NCI-H146 treated with DMSO at 0.1 percent for 48 hours (cell line): ENCODE measurements around the gene AOPEP.

Experiments used
- DNase-seq: peaks from one replicate; lab custom pipeline; 2025; ENCODE audit not compliant: unreplicated experiment; lab: John Stamatoyannopoulos, UW

Gene AOPEP

DNA sequence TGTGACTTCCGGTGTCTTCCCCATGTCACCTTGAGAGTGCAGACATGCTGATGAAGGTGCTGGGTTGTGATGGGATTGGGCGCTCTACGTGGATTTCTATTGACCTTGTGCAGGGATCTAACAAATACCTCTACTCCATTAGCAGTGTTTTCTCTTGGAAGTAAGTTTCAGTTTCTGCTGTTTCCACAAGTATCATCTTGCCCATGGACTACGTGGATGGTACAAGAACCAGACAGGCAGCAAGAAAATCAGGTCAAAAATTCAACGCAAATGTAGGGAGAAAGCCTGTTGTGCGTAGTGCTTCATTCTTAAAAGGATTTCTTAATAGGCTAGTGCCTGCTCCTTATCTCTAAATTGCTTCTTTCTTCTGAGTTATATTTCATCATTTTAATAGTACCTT, 60.8 kb downstream of the AOPEP start:
- DNase-seq = no peak

DNA sequence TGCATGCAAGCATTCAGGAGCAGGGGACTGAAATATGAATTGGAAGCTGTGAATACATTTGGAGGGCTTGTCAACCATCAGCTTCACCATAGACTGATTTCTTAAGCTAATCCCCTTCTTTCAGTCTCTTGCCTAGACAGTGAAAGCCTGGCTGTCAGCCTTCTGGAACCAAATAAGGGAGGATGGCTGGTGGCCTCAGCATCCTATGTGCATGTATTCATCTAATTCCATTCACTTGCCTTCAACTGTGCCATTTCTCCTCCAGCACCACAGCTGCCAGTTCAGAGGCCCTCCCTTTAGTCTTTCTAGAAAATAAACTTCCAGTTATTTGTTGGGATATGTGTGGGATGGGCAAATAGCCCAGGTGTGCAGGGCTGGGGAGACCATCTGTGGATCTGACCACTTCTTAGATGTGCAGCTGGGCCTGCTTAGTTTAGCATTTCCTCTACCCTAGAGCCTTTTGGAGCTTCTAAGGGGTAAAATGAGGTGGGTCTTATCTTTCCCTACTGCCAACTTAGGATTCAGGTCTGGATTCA, 62.1 kb downstream of the AOPEP start:
- no peak for DNase-seq

DNA sequence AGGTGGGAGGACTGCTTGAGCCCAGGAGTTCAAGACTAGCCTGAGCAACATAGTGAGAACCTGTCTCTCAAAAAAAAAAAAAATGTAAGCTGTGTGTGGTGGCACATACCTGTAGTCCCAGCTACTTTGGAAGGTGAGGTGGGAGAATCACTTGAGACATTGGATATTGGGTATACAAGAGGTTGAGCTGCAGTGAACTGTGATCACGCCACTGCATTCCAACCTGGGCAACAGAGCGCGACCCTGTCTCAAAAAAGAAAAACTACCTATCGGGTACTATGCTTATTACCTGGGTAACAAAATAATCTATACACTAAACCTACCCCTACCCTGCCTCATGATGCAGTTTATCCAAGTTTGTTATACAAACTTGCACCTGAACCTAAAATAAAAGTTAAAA, 64.9 kb downstream of the AOPEP start:
- DNase-seq = no peak

DNA sequence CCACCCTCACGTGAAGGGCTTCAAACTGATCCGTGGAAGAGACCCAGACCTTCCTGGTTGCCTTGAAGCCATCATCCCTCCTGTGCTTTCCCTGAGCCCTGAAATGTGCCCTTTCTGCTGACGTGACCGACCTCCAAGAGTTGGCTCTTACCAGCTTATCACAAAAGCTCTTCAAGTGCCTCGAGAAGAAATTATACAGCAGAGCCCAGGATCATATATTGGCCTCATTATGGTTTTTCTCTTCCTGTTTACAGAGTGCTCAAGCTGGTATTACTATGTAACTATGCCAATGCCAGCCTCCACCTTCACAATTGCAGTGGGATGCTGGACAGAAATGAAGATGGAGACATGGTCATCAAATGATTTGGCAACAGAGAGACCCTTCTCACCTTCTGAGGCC, 66.0 kb downstream of the AOPEP start:
- no peak for DNase-seq

DNA sequence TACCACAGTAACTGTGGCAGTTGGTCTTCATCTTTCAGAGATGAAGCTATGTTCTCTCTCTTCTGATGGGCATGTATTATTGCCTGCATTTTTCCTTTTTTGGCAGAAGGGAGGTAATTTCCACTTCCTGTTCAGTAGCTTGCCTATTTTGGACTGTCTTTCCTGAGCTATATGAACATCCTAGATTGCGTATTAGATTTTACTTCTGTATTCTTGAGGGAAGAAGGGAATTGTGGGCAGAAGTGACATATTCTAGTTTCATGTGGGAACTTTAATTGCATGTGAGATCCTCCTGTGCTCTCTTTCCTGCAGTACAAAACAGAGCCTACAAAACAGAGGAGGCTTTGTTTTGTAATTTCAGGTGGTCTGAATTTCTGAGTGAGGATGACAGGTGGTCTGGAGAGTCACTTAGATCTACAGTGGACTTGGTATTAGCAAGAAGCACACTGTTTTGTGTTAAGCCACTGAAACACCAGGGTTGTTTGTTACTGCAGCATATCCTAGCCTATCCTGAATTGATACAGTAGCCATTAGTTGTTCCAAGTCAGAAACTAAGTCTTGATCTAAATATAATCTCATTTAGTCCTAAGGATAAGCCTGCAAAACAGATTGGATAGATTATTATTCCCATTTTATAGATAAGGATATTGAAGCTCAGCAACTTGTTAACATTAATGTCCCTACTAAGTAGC, 68.1 kb downstream of the AOPEP start:
- DNase-seq = no peak

DNA sequence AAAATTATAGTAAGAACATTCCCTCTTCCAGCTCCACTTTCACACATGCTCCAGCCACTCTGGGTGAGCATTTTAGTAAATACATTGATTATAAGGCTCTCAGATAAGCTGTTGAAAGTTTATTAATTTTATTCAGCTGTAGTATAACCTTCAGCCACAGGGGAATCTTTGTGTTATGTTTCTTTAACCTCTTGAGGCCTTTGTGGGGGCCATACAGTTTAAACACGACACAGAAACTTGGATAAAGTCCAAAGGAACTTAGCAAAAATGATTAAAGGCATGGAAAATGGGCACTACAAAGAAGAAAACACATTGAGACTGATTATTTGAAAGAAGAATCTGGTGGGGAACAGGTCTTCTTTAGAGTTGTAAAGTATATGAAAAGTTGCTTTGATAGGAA, 70.2 kb downstream of the AOPEP start:
- DNase-seq = no peak

DNA sequence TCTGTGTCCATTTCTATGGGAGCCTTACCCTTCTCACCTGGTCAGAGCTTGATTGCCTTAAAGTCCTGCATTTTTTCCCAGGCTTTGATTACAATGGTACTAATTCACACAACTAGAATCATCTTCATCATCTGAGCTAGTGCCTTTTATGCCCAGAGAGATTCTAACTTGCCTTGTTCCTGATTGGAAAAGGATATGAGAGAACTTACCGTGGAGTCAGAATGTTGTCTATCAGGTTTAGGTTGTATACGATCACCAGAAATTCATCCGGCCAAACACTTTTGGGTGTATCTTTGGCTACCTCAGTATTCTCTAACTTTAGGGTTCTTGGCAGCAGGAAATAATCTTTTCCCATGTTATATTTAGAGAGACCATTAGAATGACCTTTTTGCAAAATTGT, 71.7 kb downstream of the AOPEP start:
- DNase-seq = no peak

DNA sequence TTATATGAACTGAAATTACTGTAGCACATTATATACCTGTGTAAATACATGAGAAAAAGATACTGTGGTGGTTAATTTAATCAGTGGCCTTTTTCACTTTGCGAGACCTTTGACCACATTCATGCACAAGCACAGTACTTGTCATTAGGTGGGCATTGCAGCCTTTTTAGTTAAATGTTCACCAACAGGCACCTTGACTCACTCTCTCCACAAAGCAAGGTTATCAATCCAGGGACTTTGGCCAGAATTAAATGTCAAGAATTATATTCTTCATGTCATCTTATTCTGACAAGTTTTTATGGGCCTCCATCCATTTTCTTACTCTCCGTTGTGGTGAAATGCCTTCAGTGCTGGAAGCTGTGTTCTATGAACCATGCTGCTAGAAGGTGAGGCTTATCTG, 72.2 kb downstream of the AOPEP start:
- DNase-seq = no peak

DNA sequence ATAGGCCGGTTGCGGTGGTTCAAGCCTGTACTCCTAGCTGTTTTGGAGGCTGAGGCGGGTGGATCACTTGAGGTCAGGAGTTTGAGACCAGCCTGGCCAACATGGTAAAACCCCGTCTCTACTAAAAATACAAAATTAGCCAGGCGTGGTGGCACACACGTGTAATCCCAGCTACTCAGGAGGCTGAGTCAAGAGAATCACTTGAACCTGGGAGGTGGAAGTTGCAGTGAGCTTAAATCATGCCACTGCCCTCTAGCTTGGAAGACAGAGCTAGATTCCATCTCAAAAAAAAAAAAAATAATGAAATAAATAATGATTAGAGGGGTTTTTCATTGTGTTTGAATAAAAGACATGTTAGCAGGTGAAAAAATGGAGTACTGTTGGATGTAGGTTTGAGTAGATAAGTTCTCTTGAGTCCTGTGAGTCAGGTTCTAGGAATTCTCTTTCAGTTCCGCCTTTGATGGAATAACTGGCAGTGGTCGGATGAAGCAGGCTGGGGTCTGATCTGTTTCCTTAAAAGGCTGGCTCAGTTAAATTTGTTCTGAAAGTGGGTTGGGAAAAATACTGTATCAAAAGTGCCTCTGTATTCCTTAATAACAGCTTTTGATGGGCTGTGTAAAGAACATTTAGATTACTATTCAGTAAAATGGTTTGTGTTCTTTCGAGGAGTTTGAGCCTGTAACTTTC, 73.2 kb downstream of the AOPEP start:
- DNase-seq = no peak

DNA sequence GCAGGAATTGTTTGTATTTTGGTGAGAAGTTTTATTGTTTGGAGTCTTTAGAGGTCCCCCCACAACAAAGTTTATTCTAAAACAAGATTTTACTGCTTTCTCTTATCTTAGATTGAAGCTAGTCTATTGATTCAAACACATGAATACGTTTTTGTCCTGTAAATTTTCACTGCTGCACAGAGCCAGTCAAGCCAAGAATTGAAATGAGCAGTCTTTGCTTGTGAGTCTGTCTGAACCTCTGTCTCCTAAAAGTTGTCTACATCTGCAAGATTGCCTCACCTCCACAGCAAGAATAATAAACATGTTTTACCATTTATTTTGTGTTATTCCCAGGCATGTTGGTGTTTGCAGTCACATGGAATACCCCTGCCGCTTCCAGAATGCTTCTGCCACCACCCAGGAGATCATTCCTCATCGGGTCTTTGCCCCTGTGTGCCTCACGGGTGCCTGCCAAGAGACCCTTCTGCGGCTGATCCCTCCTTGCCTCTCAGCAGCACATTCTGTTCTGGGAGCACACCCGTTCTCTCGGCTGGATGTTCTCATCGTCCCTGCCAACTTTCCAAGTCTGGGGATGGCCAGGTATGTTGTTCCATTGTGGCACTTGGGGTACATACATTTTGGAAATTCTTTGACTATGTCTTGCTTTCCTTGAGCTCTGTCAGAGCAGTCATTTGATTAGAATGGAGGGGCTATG, 74.1 kb downstream of the AOPEP start:
- no peak for DNase-seq

DNA sequence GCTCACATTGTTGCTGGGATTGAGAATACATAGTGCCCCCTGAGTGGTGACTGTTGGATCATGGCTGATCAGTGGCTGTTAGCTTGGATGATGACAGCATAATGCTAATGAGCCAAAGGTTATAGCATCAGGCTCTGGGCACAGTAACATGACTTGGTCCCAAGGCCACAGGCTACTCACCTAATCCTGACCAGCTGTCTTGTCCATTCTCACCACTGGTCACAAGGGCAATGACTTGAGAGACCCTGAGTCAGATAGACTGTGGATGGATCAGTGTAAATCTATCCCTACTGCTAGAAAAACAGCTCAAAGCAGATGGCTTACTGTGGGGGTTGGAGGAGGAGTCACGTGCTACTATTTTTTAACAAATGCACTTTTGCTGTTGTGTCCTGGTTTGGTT, 74.7 kb downstream of the AOPEP start:
- no peak for DNase-seq

DNA sequence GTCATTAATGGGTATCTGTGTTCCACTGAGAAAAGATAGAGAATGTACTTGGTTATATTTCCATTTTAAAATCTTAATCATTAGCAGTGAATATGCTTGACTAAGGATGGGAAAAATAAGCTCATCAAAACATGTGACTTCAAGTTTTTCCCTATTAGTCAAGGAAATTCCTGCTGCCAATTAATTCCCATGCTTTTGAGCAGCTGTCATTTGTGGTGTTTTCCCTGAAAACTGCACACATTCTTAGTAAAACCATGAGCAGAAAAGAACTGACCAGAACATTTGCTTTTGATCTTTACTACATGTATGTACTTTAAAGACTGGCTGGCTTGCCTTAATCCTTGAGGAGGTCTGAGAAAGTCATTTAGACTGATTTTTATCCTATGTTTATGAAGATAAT, 75.2 kb downstream of the AOPEP start:
- no peak for DNase-seq

DNA sequence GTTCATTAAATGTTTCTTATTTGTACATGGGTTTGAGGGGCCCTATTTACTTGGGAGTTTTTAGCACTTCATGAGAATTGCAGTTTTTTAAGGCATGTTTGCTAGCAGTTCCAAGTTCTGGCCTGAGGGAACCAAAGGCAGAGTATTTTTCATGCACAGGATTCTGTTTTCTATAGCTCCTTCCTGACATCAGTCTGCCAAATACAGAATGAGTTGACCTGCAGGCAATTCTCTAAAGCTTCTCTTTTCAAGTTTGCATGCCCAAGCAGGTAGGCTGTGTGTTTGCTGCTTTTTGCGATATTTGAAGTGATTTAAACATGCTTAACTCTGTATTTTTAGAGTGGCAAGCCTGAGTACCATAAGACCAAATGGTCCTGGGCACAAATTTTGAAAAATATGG, 75.8 kb downstream of the AOPEP start:
- no peak for DNase-seq

DNA sequence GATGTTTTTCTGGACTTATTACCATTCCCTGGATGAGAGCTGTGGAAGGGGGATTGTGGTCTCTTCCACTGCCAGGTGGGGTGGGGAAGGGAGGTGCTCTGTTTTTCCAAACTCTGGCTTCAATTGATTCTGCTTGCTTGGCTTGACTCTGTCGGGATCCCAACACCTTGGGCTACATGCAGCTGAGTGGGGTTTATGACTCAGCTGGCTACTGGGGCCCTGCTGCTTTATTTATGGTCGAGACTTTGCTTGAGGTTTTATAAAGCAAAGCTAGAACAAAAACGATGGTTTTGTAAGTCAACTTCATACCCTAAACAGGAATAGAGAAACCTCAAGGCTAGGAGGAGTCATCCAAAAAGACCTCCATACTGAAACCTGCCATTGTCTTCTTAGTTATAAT, 76.3 kb downstream of the AOPEP start:
- no peak for DNase-seq

DNA sequence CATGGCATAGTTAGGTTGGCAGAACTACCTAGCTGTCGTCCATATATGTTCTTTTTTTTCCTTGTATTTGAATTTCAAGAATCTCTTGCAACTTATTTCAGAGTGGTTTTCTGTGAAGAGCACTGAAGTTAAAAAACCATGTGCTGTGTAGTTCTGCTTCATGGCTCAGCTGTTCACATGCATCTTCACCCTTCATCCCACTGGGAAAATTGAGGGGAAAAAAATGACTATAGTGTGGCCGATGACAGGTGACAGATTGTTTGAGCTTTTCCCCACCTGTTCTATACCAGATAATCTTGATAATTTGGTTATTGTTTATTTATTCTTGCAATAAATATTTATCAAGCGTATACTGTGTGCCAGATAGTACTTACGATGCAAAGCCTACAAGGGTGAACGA, 77.8 kb downstream of the AOPEP start:
- no peak for DNase-seq

DNA sequence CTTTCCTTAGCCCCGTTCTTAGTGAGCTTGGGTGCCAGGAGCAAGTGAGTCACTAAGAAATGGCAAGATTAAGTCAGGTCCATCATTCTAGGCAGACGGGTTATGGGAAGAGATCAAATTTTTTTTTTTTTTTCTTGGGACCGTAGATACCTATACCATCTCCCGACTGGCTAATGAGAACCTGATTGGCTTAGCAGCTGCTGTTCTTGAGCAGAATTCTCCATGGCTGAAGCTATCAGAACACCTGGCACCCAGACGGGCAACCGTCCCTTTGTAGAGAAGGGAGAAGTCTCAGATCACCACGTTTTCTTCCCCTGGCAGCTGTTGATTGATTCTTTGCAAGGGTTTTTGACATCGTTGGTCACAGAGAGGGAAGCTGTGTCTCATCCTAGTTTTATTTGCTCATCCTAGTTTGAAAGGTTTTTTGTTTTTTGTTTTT, 78.6 kb downstream of the AOPEP start:
- no peak for DNase-seq

DNA sequence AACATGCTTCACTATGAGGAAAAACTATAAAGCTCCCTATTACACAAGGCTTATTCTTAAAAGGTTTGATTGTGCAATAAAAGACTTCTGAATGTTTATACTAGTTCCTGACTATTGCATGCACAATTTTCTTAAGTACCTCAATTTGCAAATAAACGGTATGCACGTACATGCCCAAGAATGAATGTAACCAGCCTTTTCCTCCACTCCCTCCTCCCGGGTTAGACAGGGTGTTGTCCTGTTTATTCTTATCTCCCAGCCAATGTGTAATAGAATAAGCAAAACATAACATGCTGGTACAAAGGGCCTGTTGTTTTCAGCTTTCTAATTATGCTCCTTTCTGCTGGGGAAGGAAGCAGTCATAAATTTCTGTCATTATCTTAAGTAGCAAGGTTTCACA, 79.1 kb downstream of the AOPEP start:
- no peak for DNase-seq

DNA sequence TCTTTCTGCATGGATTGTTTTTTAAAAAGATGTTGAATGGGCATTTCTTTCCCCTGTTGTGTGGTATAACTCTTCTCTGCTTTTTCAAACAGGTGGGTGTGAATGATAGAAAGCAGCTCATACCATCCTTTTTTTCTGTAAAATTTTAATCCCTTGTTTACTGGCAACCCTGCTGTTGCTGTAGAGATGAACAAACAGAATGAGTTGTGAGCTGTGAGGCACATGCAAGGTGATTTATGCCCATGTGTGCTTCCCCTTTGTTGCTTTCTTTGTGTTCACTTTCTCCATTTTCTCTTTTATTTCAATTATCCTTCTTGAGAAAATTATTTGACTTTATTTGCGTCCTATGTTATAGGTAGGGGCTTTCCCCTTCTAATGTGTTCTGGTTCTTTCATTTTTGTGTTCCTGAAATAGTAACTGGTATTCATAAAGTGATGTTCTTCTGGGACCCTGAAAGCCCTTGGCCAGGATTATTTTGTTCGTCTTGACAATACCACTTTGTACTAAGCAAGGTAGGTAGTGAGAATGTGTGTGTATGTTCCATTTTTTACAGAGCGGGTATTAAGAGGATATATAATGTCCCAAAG, 79.9 kb downstream of the AOPEP start:
- no peak for DNase-seq

DNA sequence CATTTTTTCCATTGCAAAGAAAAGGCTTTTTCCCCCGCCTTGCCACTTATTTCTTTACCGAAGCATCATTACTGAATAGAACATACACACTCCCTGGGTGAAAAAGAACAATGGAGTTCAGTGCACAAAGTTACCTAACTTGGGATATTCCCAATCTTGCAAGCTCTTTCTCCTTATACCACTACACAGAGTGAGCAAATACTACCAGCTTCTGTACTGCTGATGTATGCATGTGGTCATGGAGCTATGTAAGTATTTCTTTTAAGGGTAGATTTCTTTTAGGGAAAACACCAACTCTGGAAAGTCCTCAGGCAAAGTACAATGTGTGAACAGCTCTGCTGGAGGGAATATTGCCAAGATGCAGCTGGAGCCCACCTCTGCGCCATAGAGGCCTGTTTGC, 81.1 kb downstream of the AOPEP start:
- no peak for DNase-seq

DNA sequence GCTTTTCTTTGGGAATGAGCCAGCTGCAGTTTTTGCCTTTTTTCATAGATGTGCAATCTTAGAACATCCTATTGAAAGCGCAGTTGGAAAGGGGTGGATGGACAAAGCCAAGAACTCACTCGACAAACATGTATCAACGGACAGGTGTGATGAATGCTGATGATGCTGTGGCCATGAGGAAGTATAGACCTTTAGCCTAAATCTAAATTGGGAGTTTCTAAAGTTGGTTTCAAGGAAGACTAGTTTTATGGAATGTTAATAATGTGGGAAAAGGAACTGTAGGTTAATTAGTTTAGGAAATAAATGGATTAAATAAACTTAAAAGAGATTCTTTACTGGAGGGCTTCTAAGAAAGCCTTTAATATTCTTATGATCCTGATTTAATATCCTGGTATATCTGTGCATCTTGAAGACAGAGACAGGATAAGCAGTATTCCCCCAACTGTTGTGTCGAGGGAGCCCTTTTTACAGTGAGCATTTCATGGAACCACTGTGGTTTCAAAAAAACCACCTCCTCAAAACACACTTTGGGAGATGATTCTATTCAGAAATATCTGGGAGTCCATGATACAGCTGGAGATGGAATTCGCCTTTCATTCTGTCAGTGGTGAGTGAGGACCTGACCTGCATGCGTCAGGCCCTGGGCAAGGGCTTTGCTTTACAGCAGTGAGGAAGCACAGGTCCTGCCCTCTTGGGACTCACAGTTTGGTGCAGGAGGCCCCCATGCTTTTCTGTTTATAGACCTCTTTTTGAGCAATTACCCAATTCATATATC, 82.6 kb downstream of the AOPEP start:
- no peak for DNase-seq

DNA sequence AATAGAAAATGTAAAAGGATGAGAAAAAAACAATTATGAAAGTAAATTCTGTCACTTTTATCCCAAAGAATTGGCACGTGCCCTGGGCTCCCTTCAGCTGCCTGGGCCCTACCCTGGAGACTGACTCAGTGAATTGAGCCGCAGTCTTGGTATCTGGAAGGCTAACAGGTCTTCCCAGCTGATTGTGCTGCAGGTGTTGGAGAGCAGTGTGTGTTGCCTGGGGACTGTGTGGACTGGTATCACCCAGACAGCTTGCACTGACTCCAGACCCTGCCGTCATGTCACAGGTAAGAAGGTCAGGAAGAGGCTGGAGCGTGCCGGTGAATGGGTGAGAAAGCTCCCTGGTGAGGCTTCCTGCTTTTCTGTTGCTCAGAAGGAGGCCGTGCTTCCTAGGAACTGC, 83.3 kb downstream of the AOPEP start:
- DNase-seq = no peak
